ENCODE data around the gene SH2D3A. TPM values are rescaled to one million over a fixed set of nuclear protein-coding genes. Genes with fewer than 3 reads are reported as not detected.

SH2D3A gene
- total and polyA plus RNA-seq, 7 experiments from 2014 or later, result 27.9 to 64.7 (median 57.4) TPM

DNA sequence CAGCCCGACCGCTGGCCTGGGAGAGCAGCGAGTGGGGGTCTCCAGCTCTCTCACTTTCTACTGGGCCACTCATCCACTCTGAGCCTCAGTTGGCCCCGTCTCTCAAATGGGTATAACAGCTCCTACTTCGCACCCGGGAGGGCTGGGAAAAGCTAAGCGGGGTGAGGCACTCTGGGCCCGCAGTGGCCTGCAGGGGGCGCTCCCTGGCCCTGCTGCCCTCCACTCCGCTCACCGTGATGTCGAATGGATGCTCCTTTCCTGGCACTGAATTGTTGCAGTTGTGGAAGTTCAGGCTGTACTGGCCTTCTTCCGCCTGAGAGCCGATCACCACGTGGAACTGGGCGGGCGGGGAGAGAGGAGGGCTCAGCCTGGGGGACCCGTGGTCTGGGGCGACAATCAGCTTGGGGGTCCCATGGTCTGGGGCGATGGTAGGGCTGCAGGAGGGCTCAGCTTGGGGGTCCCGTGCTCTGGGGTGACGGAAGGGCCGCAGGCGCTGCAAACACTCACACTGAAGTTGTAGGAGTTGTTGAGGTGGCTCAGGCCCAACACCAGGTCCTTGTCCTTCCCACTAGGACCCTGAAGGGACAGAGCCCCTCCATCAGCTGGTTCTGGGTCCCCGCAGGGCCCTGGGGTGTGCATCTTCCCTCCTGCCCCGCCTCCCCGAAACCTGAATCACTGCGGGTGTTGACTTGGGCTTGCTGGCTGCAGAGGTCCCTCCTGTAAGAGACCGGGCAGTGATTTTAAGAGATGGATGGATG, 33.7 kb downstream of the SH2D3A start:
- intact Hi-C loops (cut with micrococcal nuclease), result loop anchor here (10.0 kb wide), 5 partner anchors 271 to 1049 kb away; partner anchors contain the start of genes ARHGEF18 (in 1 of the 2), HSD11B1L (in 1 of the 2), MICOS13 (in 1 of the 2) and RANBP3 (in 1 of the 2)
- DNase-seq (no peak), ATAC-seq (no peak)
- no peaks in the 10 kb centered on the region for H3K9me3 Mint-ChIP-seq
- H3K36me3 ChIP-seq (ENCODE audit: control insufficient read depth in 2 of 3, insufficient read depth in 3 of 3, low read length in 3 of 3), result peaks cover 0 to 37% (median 4%) of the 10 kb centered on the region in 3 experiments
- ChIA-PET POLR2A (no interaction called here), CTCF (no interaction called here)
- H3K4me3 ChIP-seq (ENCODE audit: low read length), result no peak overlapping the region
- peaks cover 0 to 3% (median 0%) of the 10 kb centered on the region in 5 donors for H3K27me3 Mint-ChIP-seq
- H3K4me1 ChIP-seq (ENCODE audit: control insufficient read depth in 2 of 2, insufficient read depth in 2 of 2, low read length in 2 of 2), result peaks cover 14 to 18% of the 10 kb centered on the region in 2 donors
- no peaks in the 10 kb centered on the region for H3K27me3 ChIP-seq (ENCODE audit: control insufficient read depth in 2 of 2, insufficient read depth in 2 of 2, low read length in 2 of 2)
- no peak overlapping the region for H3K4me3 Mint-ChIP-seq
- no peak overlapping the region for H3K27ac Mint-ChIP-seq
- no peak overlapping the region for H3K27ac ChIP-seq (ENCODE audit: low read depth, low read length)
- peaks cover 0 to 18% (median 5%) of the 10 kb centered on the region in 5 donors for H3K36me3 Mint-ChIP-seq
- peaks cover 17 to 29% (median 20%) of the 10 kb centered on the region in 7 donors for H3K4me1 Mint-ChIP-seq
- no peaks in the 10 kb centered on the region for H3K9me3 ChIP-seq (ENCODE audit: control insufficient read depth in 2 of 3, low read length in 3 of 3)

DNA sequence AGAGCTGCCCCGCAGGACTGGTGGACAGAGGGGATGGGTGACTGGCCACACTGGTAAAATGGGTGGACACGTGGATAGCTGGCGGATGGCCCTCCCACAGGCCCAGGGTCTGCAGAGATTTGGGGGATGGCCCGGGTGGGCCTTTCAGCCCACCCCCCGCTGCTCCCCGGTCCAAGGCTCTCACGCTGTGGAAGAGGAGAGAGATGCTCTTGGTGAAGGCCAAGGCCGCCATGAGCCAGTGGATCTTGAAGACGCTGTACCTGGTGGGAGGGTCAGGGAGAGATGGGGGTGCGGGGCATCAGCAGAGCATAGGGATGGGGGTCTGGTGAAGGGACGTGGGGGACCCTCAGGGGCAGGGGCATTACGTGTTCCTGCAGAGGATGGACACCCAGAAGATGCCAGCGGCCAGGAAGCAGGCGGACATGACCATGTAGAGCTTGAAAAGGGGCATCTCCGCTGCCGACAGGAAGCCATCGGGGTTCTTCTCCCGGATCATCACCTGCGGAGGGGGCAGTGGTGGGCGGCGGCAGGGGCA, 34.4 kb downstream of the SH2D3A start:
- H3K9me3 ChIP-seq (ENCODE audit: control insufficient read depth in 2 of 3, low read length in 3 of 3), result no peaks in the 10 kb centered on the region
- peak overlapping the region in 1 of 9 donors; percentile 49 for H3K27ac Mint-ChIP-seq
- no peaks in the 10 kb centered on the region for H3K27me3 ChIP-seq (ENCODE audit: control insufficient read depth in 2 of 2, insufficient read depth in 2 of 2, low read length in 2 of 2)
- peaks cover 8 to 11% of the 10 kb centered on the region in 2 donors for H3K4me1 ChIP-seq (ENCODE audit: control insufficient read depth in 2 of 2, insufficient read depth in 2 of 2, low read length in 2 of 2)
- peaks cover 11 to 28% (median 14%) of the 10 kb centered on the region in 7 donors for H3K4me1 Mint-ChIP-seq
- POLR2A ChIA-PET, result no interaction called here
- DNase-seq (no peak), ATAC-seq (no peak)
- no peaks in the 10 kb centered on the region for H3K9me3 Mint-ChIP-seq
- peaks cover 0 to 37% (median 4%) of the 10 kb centered on the region in 3 experiments for H3K36me3 ChIP-seq (ENCODE audit: control insufficient read depth in 2 of 3, insufficient read depth in 3 of 3, low read length in 3 of 3)
- H3K27me3 Mint-ChIP-seq, result peaks cover 0 to 3% (median 0%) of the 10 kb centered on the region in 5 donors
- no peak overlapping the region for H3K27ac ChIP-seq (ENCODE audit: low read depth, low read length)
- H3K36me3 Mint-ChIP-seq, result peaks cover 0 to 18% (median 5%) of the 10 kb centered on the region in 5 donors
- intact Hi-C loops (cut with micrococcal nuclease), result loop anchor here (10.0 kb wide), 5 partner anchors 272 to 1048 kb away; partner anchors contain the start of genes ARHGEF18 (in 1 of the 2), HSD11B1L (in 1 of the 2), MICOS13 (in 1 of the 2) and RANBP3 (in 1 of the 2)
- H3K4me3 Mint-ChIP-seq, result peak overlapping the region in 1 of 10 donors; percentile 48
- CTCF ChIA-PET, result interaction anchor here (0.5 kb wide), 2 partner anchors 77 to 276 kb away, joined by 3 read pairs; no protein-coding TSS in a partner anchor
- no peak overlapping the region for H3K4me3 ChIP-seq (ENCODE audit: low read length)

DNA sequence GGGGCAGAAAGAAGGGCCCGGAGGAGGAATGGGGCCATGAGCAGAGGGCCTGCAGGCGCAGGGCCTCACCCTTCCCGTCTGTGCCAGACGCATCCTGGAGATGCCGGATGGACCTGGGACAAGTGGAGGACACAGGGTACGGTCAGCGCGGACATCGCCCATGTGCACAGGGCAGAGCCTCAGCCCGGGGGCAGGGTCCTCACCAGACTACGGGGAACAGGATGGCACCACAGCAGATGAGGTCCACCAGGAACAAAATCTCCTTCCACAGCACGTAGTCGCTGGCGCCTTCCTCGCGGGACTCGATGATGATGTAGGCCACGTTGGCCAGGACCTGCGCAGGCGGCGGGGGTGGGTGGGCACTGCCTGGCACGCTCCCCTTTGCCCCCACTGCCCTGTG, 35.4 kb downstream of the SH2D3A start:
- Histone ChIP-seq H3K27me3 (ENCODE audit: control insufficient read depth in 2 of 2, insufficient read depth in 2 of 2, low read length in 2 of 2) (no peaks in the 10 kb centered on the region), H3K9me3 (ENCODE audit: control insufficient read depth in 2 of 3, low read length in 3 of 3) (no peaks in the 10 kb centered on the region), H3K4me1 (ENCODE audit: control insufficient read depth in 2 of 2, insufficient read depth in 2 of 2, low read length in 2 of 2) (peaks cover 6 to 9% of the 10 kb centered on the region in 2 donors), H3K4me3 (ENCODE audit: low read length) (no peak overlapping the region), H3K36me3 (ENCODE audit: control insufficient read depth in 2 of 3, insufficient read depth in 3 of 3, low read length in 3 of 3) (peaks cover 0 to 34% (median 4%) of the 10 kb centered on the region in 3 experiments), H3K27ac (ENCODE audit: low read depth, low read length) (no peak overlapping the region)
- Mint-ChIP-seq H3K27me3 (no peaks in the 10 kb centered on the region), H3K4me1 (peaks cover 8 to 26% (median 10%) of the 10 kb centered on the region in 7 donors), H3K9me3 (no peaks in the 10 kb centered on the region), H3K4me3 (no peak overlapping the region), H3K27ac (no peak overlapping the region), H3K36me3 (peaks cover 0 to 18% (median 5%) of the 10 kb centered on the region in 5 donors)
- ChIA-PET CTCF (no interaction called here), POLR2A (no interaction called here)
- ATAC-seq (no peak), DNase-seq (no peak)
- intact Hi-C loops (cut with micrococcal nuclease), result loop anchor here (10.0 kb wide), 5 partner anchors 273 to 1047 kb away; partner anchors contain the start of genes ARHGEF18 (in 1 of the 2), HSD11B1L (in 1 of the 2), MICOS13 (in 1 of the 2) and RANBP3 (in 1 of the 2)

DNA sequence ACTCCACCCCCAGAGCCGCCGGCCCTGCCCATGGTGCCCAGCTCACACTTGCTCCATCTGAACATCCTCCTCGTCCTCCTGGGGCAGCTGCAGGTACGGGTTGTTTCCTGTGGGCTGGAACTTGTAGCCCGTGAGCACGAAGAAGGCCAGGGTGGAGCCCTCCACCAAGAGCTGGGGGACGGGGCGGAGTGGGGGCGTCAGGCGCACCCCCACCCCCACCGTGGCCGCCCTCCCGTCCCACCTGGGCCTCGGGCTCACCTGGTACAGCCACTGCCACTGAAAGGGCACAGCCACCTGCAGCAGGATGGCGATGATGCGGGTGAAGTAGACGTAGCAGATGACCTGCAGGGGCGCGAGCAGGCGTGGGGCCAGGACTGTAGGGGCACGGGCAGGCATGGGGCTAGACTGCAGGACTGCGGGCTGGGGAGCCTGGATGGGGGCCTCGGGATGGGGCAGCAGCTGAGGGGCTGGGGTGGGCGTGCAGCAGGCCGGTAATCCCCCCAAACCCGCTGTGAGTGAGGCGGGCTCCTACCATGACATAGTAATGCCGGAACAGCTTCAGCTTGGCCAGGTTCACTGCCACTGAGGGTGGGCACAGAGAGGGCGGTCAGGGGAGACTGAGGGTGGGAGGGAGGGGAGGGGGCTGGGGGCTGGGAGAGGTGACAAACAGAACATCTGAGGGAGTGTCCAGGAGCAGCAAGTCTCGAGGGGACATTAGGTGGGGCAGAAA, 36.1 kb downstream of the SH2D3A start:
- H3K36me3 Mint-ChIP-seq, result peaks cover 0 to 18% (median 5%) of the 10 kb centered on the region in 5 donors
- ChIA-PET POLR2A (interaction anchor here (0.6 kb wide), 1 partner anchor 125 kb away, joined by 4 read pairs; no protein-coding TSS in a partner anchor), CTCF (no interaction called here)
- H3K27me3 Mint-ChIP-seq, result no peaks in the 10 kb centered on the region
- ATAC-seq, result no peak
- no peak for DNase-seq
- H3K4me1 Mint-ChIP-seq, result peaks cover 3 to 22% (median 4%) of the 10 kb centered on the region in 7 donors
- H3K4me3 Mint-ChIP-seq, result no peak overlapping the region
- Histone ChIP-seq H3K36me3 (ENCODE audit: control insufficient read depth in 2 of 3, insufficient read depth in 3 of 3, low read length in 3 of 3) (peaks cover 0 to 34% (median 4%) of the 10 kb centered on the region in 3 experiments), H3K27me3 (ENCODE audit: control insufficient read depth in 2 of 2, insufficient read depth in 2 of 2, low read length in 2 of 2) (no peaks in the 10 kb centered on the region), H3K4me3 (ENCODE audit: low read length) (no peak overlapping the region), H3K27ac (ENCODE audit: low read depth, low read length) (no peak overlapping the region), H3K9me3 (ENCODE audit: control insufficient read depth in 2 of 3, low read length in 3 of 3) (no peaks in the 10 kb centered on the region), H3K4me1 (ENCODE audit: control insufficient read depth in 2 of 2, insufficient read depth in 2 of 2, low read length in 2 of 2) (peaks cover 4 to 6% of the 10 kb centered on the region in 2 donors)
- intact Hi-C loops (cut with micrococcal nuclease), result loop anchor here (10.0 kb wide), 5 partner anchors 274 to 1046 kb away; partner anchors contain the start of genes ARHGEF18 (in 1 of the 2), HSD11B1L (in 1 of the 2), MICOS13 (in 1 of the 2) and RANBP3 (in 1 of the 2)
- no peak overlapping the region for H3K27ac Mint-ChIP-seq
- H3K9me3 Mint-ChIP-seq, result no peaks in the 10 kb centered on the region

DNA sequence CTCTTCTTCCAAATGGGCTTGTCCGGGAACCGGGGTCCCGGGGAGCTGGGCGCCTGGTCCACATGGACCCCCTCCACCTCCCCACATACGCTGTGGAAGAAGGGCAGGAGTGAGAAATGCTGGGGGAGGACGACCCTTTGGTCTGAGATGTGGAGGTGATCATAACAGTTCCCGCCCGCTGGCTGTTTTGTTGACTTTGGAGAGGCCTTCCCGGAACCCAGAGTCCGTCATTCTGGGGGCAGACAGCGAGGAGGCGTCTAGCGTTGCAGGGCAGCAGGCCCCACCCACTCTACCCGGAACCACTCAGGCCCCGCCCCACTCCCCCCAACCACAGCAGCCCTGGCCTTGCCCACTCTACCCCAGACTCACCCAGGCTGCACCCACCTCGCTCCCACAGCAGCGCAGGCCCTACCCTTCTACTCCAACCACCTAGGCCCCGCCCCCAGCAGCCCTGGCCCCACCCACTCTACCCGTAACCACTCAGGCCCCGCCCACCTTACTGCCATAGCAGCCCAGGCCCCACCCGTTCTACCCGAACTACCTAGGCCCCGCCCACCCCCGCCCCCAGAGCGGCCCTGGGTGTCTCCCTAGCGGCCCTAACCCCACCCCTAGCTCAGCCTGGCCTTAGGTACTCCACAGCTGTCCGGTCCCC, 37.0 kb downstream of the SH2D3A start:
- no peak overlapping the region for H3K27ac Mint-ChIP-seq
- H3K36me3 Mint-ChIP-seq, result peaks cover 0 to 18% (median 5%) of the 10 kb centered on the region in 5 donors
- intact Hi-C loops (cut with micrococcal nuclease), result loop anchor here (10.0 kb wide), 5 partner anchors 275 to 1045 kb away; partner anchors contain the start of genes ARHGEF18 (in 1 of the 2), HSD11B1L (in 1 of the 2), MICOS13 (in 1 of the 2) and RANBP3 (in 1 of the 2)
- H3K4me3 ChIP-seq (ENCODE audit: low read length), result no peak overlapping the region
- ATAC-seq (peak; percentile 54), DNase-seq (peak in 1 of 9 donors; percentile 48)
- ChIA-PET POLR2A (interaction anchor here (0.6 kb wide), 1 partner anchor 52 kb away, joined by 3 read pairs; no protein-coding TSS in a partner anchor), CTCF (no interaction called here)
- no peaks in the 10 kb centered on the region for H3K27me3 Mint-ChIP-seq
- no peaks in the 10 kb centered on the region for H3K9me3 ChIP-seq (ENCODE audit: control insufficient read depth in 2 of 3, low read length in 3 of 3)
- H3K27ac ChIP-seq (ENCODE audit: low read depth, low read length), result no peak overlapping the region
- H3K4me1 ChIP-seq (ENCODE audit: control insufficient read depth in 2 of 2, insufficient read depth in 2 of 2, low read length in 2 of 2), result no peaks in the 10 kb centered on the region
- H3K36me3 ChIP-seq (ENCODE audit: control insufficient read depth in 2 of 3, insufficient read depth in 3 of 3, low read length in 3 of 3), result peaks cover 0 to 34% (median 4%) of the 10 kb centered on the region in 3 experiments
- H3K9me3 Mint-ChIP-seq, result no peaks in the 10 kb centered on the region
- peaks cover 0 to 19% (median 4%) of the 10 kb centered on the region in 7 donors for H3K4me1 Mint-ChIP-seq
- H3K4me3 Mint-ChIP-seq, result no peak overlapping the region
- H3K27me3 ChIP-seq (ENCODE audit: control insufficient read depth in 2 of 2, insufficient read depth in 2 of 2, low read length in 2 of 2), result no peaks in the 10 kb centered on the region

All from naive thymus-derived CD4-positive, alpha-beta T cell (primary cell).